Colonic mucosa (tissue), 4 donors: ENCODE results near the gene MITF. TPM values are rescaled to one million over a fixed set of nuclear protein-coding genes. Genes with fewer than 3 reads are reported as not detected.

Experiments
- DNase-seq: peaks from one replicate; pipeline ENCODE4 v3.0.0-alpha.2; 2020
- H3K27ac ChIP-seq: fragments of 200-600 bp; one replicate; pipeline ENCODE4 v1.8.0; 2021
- H3K27me3 ChIP-seq: fragments of 200-600 bp; one replicate; pipeline ENCODE4 v1.8.0; 2021
- H3K36me3 ChIP-seq: fragments of 200-600 bp; one replicate; pipeline ENCODE4 v1.8.0; 2021
- H3K4me1 ChIP-seq: fragments of 200-600 bp; one replicate; pipeline ENCODE4 v1.8.0; 2021; ENCODE audit warnings: mild to moderate bottlenecking
- H3K4me3 ChIP-seq: fragments of 200-600 bp; one replicate; pipeline ENCODE4 v1.8.0; 2021
- H3K9ac ChIP-seq, 2 donors: one replicate each; pipeline ENCODE4 v1.7.0; 2013; ENCODE audit warnings: control low read depth in 2 of 2, low read depth in 2 of 2, low read length in 2 of 2
- H3K9me3 ChIP-seq: fragments of 200-600 bp; one replicate; pipeline ENCODE4 v1.8.0; 2021
- CTCF ChIP-seq: fragments of 200-600 bp; IDR thresholded peaks from one replicate; pipeline ENCODE4 v1.8.0; 2022; ENCODE audit warnings: antibody characterized with exemption, mild to moderate bottlenecking
- intact Hi-C: fragments of 100-400 bp; cut with DNase I; formaldehyde crosslinking; loops from one replicate; pipeline ENCODE4 v1.14.1; 2022
- total RNA-seq, 2 donors: library from RNA; stranded (reverse); fragmentation: NEBNext Ultra II Directional in 1 of 2; extraction: Animal tissue kit (Norgen Biotek cat#: 25700) in 1 of 2; gene quantifications; one replicate each; pipeline ENCODE4 v1.2.1, GENCODE V29; 2021
- donor health status: healthy.
- donor health status: DM: no; HTN: no; CAD: no.
- donor health status: DM: no; HTN: no; CAD: no.

MITF gene
- total RNA-seq, 2 donors from 2014 or later = 2.9 to 5.8 TPM

GRCh38 chr3:69993757-69994156 lies 254.5 kb downstream of the MITF start:
- DNase-seq = no peak
- Histone ChIP-seq H3K27me3 (no peaks in the 10 kb centered on the region), H3K9me3 (no peaks in the 10 kb centered on the region), H3K4me1 (no peaks in the 10 kb centered on the region), H3K27ac (no peak overlapping the region), H3K4me3 (no peak overlapping the region), H3K36me3 (no peaks in the 10 kb centered on the region), H3K9ac (no peak overlapping the region)
- intact Hi-C loops = no loop called here
- TF ChIP-seq CTCF = no peak

GRCh38 chr3:69994919-69995318 lies 255.7 kb downstream of the MITF start:
- no peak for TF ChIP-seq CTCF
- intact Hi-C loops = no loop called here
- DNase-seq = no peak
- no peaks in the 10 kb centered on the region for H3K27me3 ChIP-seq
- no peak overlapping the region for H3K27ac ChIP-seq
- H3K9ac ChIP-seq = no peak overlapping the region
- H3K36me3 ChIP-seq = no peaks in the 10 kb centered on the region
- H3K4me3 ChIP-seq = no peak overlapping the region
- H3K9me3 ChIP-seq = no peaks in the 10 kb centered on the region
- no peaks in the 10 kb centered on the region for H3K4me1 ChIP-seq

GRCh38 chr3:69997631-69998307 lies 258.5 kb downstream of the MITF start:
- DNase-seq = no peak
- no peaks in the 10 kb centered on the region for H3K4me1 ChIP-seq
- TF ChIP-seq CTCF = no peak
- H3K9ac ChIP-seq = no peak overlapping the region
- H3K9me3 ChIP-seq = no peaks in the 10 kb centered on the region
- no peak overlapping the region for H3K27ac ChIP-seq
- H3K36me3 ChIP-seq = no peaks in the 10 kb centered on the region
- intact Hi-C loops = no loop called here
- no peak overlapping the region for H3K4me3 ChIP-seq
- no peaks in the 10 kb centered on the region for H3K27me3 ChIP-seq

GRCh38 chr3:69998759-69999139 lies 259.5 kb downstream of the MITF start:
- peak overlapping the region; percentile 22 for H3K27ac ChIP-seq
- no peak for TF ChIP-seq CTCF
- H3K27me3 ChIP-seq = no peaks in the 10 kb centered on the region
- H3K4me3 ChIP-seq = no peak overlapping the region
- no peaks in the 10 kb centered on the region for H3K36me3 ChIP-seq
- no peak overlapping the region for H3K9ac ChIP-seq
- H3K4me1 ChIP-seq = no peaks in the 10 kb centered on the region
- no peak for DNase-seq
- H3K9me3 ChIP-seq = no peaks in the 10 kb centered on the region
- intact Hi-C loops = no loop called here

GRCh38 chr3:69999140-70000027 lies 260.1 kb downstream of the MITF start, which contains the start of gene SAMMSON:
Gene SAMMSON (plus strand): TSS chr3:69999733.
- Histone ChIP-seq H3K36me3 (no peaks in the 10 kb centered on the region), H3K9me3 (no peaks in the 10 kb centered on the region), H3K27me3 (no peaks in the 10 kb centered on the region), H3K27ac (peak within 1 kb of the TSS; percentile 22), H3K4me3 (no peak within 1 kb of the TSS), H3K4me1 (no peaks in the 10 kb centered on the region), H3K9ac (peak within 1 kb of the TSS in 1 of 2 donors; percentile 3)
- TF ChIP-seq CTCF = no peak
- intact Hi-C loops = no loop called here
- no peak for DNase-seq
